HG03060 (cell line): ENCODE measurements around the gene RNF103.

Experiments
- ATAC-seq: cut with Tn5 transposase; IDR thresholded peaks from one replicate; pipeline ENCODE4 v1.9.1; 2021; ENCODE audit warnings: low read depth, moderate number of reproducible peaks; ENCODE audit not compliant: unreplicated experiment

The RNF103 gene

GRCh38 chr2:86577817-86578456 is 45.7 kb downstream of the RNF103 start:
- ATAC-seq = no peak

DNA sequence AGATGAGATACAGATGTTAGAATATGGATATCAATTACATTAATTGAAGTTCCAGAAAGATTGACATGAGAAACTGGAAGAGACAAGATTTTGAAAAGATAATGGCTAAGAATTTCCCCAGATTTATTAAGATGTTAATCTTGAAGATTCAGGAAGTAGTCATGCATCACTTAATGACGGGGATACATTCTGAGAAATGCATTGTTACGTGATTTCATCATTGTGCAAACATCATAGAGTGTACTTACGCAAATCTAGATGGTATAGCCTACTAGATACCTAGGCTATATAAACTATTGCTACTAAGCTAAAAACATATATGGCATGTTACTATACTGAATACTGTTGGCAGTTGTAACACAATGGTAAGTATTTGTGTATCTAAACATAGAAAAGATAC is 53.6 kb downstream of the RNF103 start:
- no peak for ATAC-seq

- no peak for ATAC-seq
These were observed 56.9 kb downstream of the RNF103 start for GRCh38 chr2:86566821-86567190.

GRCh38 chr2:86566158-86566820 is 57.4 kb downstream of the RNF103 start:
- no peak for ATAC-seq

DNA sequence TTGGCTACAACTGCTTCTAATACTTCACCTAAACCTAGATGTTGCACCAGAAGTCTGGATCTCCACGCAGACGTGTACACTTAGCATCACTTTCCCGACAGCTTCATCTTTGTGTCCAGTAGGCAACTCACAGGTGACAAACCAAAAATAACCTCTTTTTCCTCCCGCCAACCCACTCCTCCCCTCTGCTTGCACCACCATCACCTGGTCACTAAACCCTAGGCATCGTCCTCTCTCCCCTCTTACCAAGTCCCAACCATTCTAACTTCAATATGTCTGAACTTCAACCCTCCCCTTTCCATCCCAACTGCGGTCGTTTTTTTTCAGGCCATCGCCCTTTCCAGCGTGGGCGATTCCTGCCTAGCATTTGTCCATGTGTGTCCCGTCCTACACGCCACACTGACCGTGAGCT is 60.0 kb downstream of the RNF103 start:
- no peak for ATAC-seq

GRCh38 chr2:86562922-86563649 is 60.6 kb downstream of the RNF103 start, which contains the start of gene CHMP3:
TSS of gene CHMP3 (minus strand) at chr2:86563443. CDS start at chr2:86563348, 95 bp downstream.
- ATAC-seq = peak; percentile 88

GRCh38 chr2:86562485-86562921 is 61.2 kb downstream of the RNF103 start:
- ATAC-seq = no peak

DNA sequence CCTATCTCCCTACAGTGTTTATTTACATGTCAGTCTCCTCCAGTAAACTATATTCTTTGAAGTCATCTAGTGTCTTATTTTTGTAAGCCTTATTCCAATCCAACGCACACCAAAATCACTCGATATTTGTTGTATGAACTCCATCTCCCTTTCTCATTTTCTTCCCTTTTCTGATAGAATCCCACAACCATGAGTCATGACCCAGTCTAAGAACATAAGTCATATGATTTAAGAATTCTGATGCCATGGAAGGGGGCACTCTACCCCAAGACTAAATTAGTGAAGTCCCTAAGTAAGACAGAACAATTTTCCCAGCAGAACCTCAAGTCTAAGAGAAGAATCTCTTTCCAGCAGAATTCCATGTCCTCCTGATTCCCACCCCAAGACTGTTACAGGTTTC is 65.8 kb downstream of the RNF103 start:
- no peak for ATAC-seq

DNA sequence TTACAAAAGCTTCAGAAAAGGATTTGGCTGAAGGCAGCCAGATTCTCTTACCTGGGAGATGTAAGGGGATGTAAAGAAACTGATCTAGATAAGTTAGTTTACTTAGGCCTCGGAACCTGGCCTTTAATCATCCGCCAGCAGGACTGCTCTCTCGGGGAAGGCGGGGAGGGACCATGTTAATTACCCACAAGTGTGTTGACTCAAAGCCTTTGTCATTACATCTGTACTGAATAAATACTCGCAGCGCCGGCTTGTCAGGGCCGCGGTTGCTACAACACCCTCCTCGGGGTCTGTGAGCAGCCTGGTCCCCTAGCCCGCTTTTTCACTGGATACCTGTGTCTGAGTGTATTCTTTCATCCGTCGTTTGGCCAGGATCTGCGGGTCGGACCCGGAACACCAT is 67.2 kb downstream of the RNF103 start:
- no peak for ATAC-seq
